Vagina (tissue), 2 donors: ENCODE measurements around the gene DTX1.

Experiments used
- CTCF ChIP-seq, 3 experiments: fragments of 450-650 bp in 2 of 3; fragments of 200-600 bp in 1 of 3; sonication (generic) in 1 of 3; IDR thresholded peaks; one replicate each; pipeline ENCODE4 v1.5.1; 2017 to 2019; ENCODE audit warnings: antibody characterized with exemption in 3 of 3, mild to moderate bottlenecking in 2 of 3, moderate library complexity in 2 of 3
- POLR2AphosphoS5 ChIP-seq, 2 donors: sonication (generic); formaldehyde crosslinking; IDR thresholded peaks; one replicate each; pipeline ENCODE4 v1.9.0; 2017; ENCODE audit warnings: antibody characterized with exemption in 2 of 2, mild to moderate bottlenecking in 2 of 2, low read depth in 1 of 2; ENCODE audit not compliant: insufficient read depth in 1 of 2

GRCh38 chr12:113027726-113028125 is 28.8 kb upstream of the DTX1 start:
- TF ChIP-seq POLR2AphosphoS5 (IDR thresholded peaks at IDR 0.05; ENCODE audit: insufficient read depth in 1 of 2, low read depth in 1 of 2) (no peak), CTCF (IDR thresholded peaks at IDR 0.05) (no peak)
